IMR-90 (cell line): ENCODE results near the gene PPA2. TPM values are rescaled to one million over a fixed set of nuclear protein-coding genes. Genes with fewer than 3 reads are reported as not detected.

Source experiments
- ATAC-seq: fragments of 200-7000 bp; cut with Tn5 transposase; 2 replicates; pipeline ENCODE4 v1.9.1; 2020; ENCODE audit warnings: low read depth, mild to moderate bottlenecking, moderate library complexity
- BruUV-seq: library from RNA; stranded (reverse); fragments of 400-500 nt; replicated peaks from 2 replicates; lab custom pipeline; 2021; lab: Mats Ljungman, UMichigan
- CTCF ChIA-PET: fragments of 300-600 bp; formaldehyde crosslinking; extraction: SDS; loops from one replicate; lab custom pipeline; 2021; ENCODE audit warnings: antibody characterized with exemption; lab: Yijun Ruan, JAX
- POLR2A ChIA-PET: fragments of 300-600 bp; sonication (Branson Sonifier 250); formaldehyde crosslinking; loops from one replicate; lab custom pipeline; 2022; ENCODE audit warnings: antibody characterized with exemption; ENCODE audit not compliant: unreplicated experiment; lab: Charles Lee
- DNase-seq: peaks from one replicate; pipeline ENCODE4 v3.0.0; 2013
- H2AFZ ChIP-seq: replicated peaks from 2 replicates; pipeline ENCODE3; 2013; ENCODE audit warnings: low read length, mild to moderate bottlenecking; ENCODE audit not compliant: poor library complexity
- H2AK5ac ChIP-seq: 2 replicates; pipeline ENCODE4 v1.6.1; 2013; ENCODE audit warnings: low read depth, low read length, inconsistent platforms
- H2AK9ac ChIP-seq: replicated peaks from 2 replicates; pipeline ENCODE3; 2013; ENCODE audit warnings: mild to moderate bottlenecking, low read depth, low read length, moderate library complexity; ENCODE audit not compliant: poor library complexity
- H2BK120ac ChIP-seq: 2 replicates; pipeline ENCODE4 v1.6.1; 2013; ENCODE audit warnings: low read depth, low read length, inconsistent platforms
- H2BK15ac ChIP-seq: 3 replicates; pipeline ENCODE4 v1.6.1; 2013; ENCODE audit warnings: low read depth, low read length, inconsistent platforms
- H2BK20ac ChIP-seq: 2 replicates; pipeline ENCODE4 v1.6.1; 2013; ENCODE audit warnings: low read depth, mild to moderate bottlenecking, inconsistent platforms, low read length, moderate library complexity
- H2BK5ac ChIP-seq: 2 replicates; pipeline ENCODE4 v1.6.1; 2013; ENCODE audit warnings: mild to moderate bottlenecking, low read depth, low read length, inconsistent platforms; ENCODE audit not compliant: poor library complexity, severe bottlenecking
- H3K14ac ChIP-seq: replicated peaks from 2 replicates; pipeline ENCODE4 v1.6.1; 2013; ENCODE audit warnings: low read depth, low read length, inconsistent platforms
- H3K18ac ChIP-seq: 2 replicates; pipeline ENCODE4 v1.6.1; 2013; ENCODE audit warnings: low read depth, low read length, control low read depth
- H3K23ac ChIP-seq: 2 replicates; pipeline ENCODE4 v1.6.1; 2013; ENCODE audit warnings: low read depth, low read length, inconsistent platforms
- H3K27ac ChIP-seq: 2 replicates; pipeline ENCODE4 v1.5.1; 2013; ENCODE audit warnings: mild to moderate bottlenecking, control low read depth, low read length; ENCODE audit not compliant: insufficient read depth
- H3K27me3 ChIP-seq: 2 replicates; pipeline ENCODE4 v1.6.1; 2013; ENCODE audit warnings: low read length; ENCODE audit not compliant: control insufficient read depth, insufficient read depth
- H3K36me3 ChIP-seq: 2 replicates; pipeline ENCODE4 v1.6.1; 2013; ENCODE audit warnings: low read length, mixed read lengths; ENCODE audit not compliant: control insufficient read depth, insufficient read depth
- H3K4ac ChIP-seq: 2 replicates; pipeline ENCODE4 v1.6.1; 2013; ENCODE audit warnings: low read depth, low read length, inconsistent platforms
- H3K4me1 ChIP-seq: 2 replicates; pipeline ENCODE4 v1.6.1; 2013; ENCODE audit warnings: low read length, mixed read lengths; ENCODE audit not compliant: control insufficient read depth, insufficient read depth
- H3K4me2 ChIP-seq: 2 replicates; pipeline ENCODE4 v1.6.1; 2013; ENCODE audit warnings: low read depth, mild to moderate bottlenecking, control low read depth, low read length, moderate library complexity
- H3K4me3 ChIP-seq: 2 replicates; pipeline ENCODE4 v1.5.1; 2013; ENCODE audit warnings: low read depth, mild to moderate bottlenecking, control low read depth, low read length, moderate library complexity; ENCODE audit not compliant: insufficient read depth
- H3K56ac ChIP-seq: 2 replicates; pipeline ENCODE4 v1.6.1; 2013; ENCODE audit warnings: low read length, inconsistent platforms; ENCODE audit not compliant: insufficient read depth; ENCODE audit errors: extremely low read depth
- H3K79me1 ChIP-seq, 2 experiments: 2 replicates each; pipeline ENCODE4 v1.6.1; 2013; ENCODE audit warnings: low read length in 2 of 2, inconsistent platforms in 1 of 2, low read depth in 1 of 2
- H3K9ac ChIP-seq: 2 replicates; pipeline ENCODE4 v1.6.1; 2013; ENCODE audit warnings: low read depth, low read length, control low read depth
- H3K9me1 ChIP-seq: 2 replicates; pipeline ENCODE4 v1.6.1; 2013; ENCODE audit warnings: low read length, inconsistent platforms; ENCODE audit not compliant: insufficient read depth
- H3K9me3 ChIP-seq: 2 replicates; pipeline ENCODE4 v1.6.1; 2013; ENCODE audit warnings: low read length; ENCODE audit not compliant: control insufficient read depth, insufficient read depth
- H4K20me1 ChIP-seq: 2 replicates; pipeline ENCODE4 v1.6.1; 2013; ENCODE audit warnings: low read length, inconsistent platforms; ENCODE audit not compliant: insufficient read depth
- H4K5ac ChIP-seq: 2 replicates; pipeline ENCODE4 v1.6.1; 2013; ENCODE audit warnings: mild to moderate bottlenecking, low read depth, low read length, control low read depth
- H4K8ac ChIP-seq, 2 experiments: 2 replicates each; pipeline ENCODE4 v1.6.1; 2013; ENCODE audit warnings: low read depth in 2 of 2, low read length in 2 of 2, control low read depth in 1 of 2, inconsistent platforms in 1 of 2
- H4K91ac ChIP-seq: 2 replicates; pipeline ENCODE4 v1.6.1; 2013; ENCODE audit warnings: low read depth, low read length, inconsistent platforms; ENCODE audit not compliant: insufficient read depth
- BHLHE40 ChIP-seq: fragments of 150-350 bp; IDR thresholded peaks from 2 replicates; pipeline ENCODE4 v1.6.1; 2016; ENCODE audit warnings: mild to moderate bottlenecking, low read depth, low read length
- CEBPB ChIP-seq: IDR thresholded peaks from 2 replicates; pipeline ENCODE4 v1.6.1; 2012; ENCODE audit warnings: low read depth, low read length, improper control_type of control experiment
- CHD1 ChIP-seq: IDR thresholded peaks from 2 replicates; pipeline ENCODE4 v1.6.1; 2012; ENCODE audit warnings: low read depth, low read length, improper control_type of control experiment
- CTCF ChIP-seq: conservative IDR thresholded peaks from 2 replicates; pipeline ENCODE4 v1.5.1; 2012; ENCODE audit warnings: mild to moderate bottlenecking, low read depth, low read length, improper control_type of control experiment
- ELK1 ChIP-seq: fragments of 150-350 bp; IDR thresholded peaks from 2 replicates; pipeline ENCODE4 v1.6.1; 2016; ENCODE audit warnings: low read depth, mild to moderate bottlenecking, low read length, moderate library complexity, borderline replicate concordance
- MAFK ChIP-seq: IDR thresholded peaks from 2 replicates; pipeline ENCODE4 v1.6.1; 2012; ENCODE audit warnings: low read depth, low read length, improper control_type of control experiment
- MXI1 ChIP-seq: IDR thresholded peaks from 2 replicates; pipeline ENCODE4 v1.6.1; 2012; ENCODE audit warnings: low read depth, mild to moderate bottlenecking, low read length, moderate library complexity, borderline replicate concordance
- NFE2L2 ChIP-seq: fragments of 150-350 bp; IDR thresholded peaks from 2 replicates; pipeline ENCODE4 v1.6.1; 2016; ENCODE audit warnings: low read depth, mild to moderate bottlenecking, low read length
- POLR2A ChIP-seq: IDR thresholded peaks from 2 replicates; pipeline ENCODE4 v1.6.1; 2012; ENCODE audit warnings: mild to moderate bottlenecking, low read depth, low read length
- RAD21 ChIP-seq: IDR thresholded peaks from 2 replicates; pipeline ENCODE4 v1.6.1; 2012; ENCODE audit warnings: low read length, improper control_type of control experiment
- RCOR1 ChIP-seq: IDR thresholded peaks from 2 replicates; pipeline ENCODE4 v1.6.1; 2012; ENCODE audit warnings: mild to moderate bottlenecking, low read length, improper control_type of control experiment; ENCODE audit not compliant: insufficient replicate concordance
- RFX5 ChIP-seq: IDR thresholded peaks from 2 replicates; pipeline ENCODE4 v1.8.0; 2012; ENCODE audit warnings: low read depth, mild to moderate bottlenecking, low read length, moderate library complexity
- SMC3 ChIP-seq: fragments of 150-350 bp; IDR thresholded peaks from 2 replicates; pipeline ENCODE4 v1.6.1; 2016; ENCODE audit warnings: low read depth, mild to moderate bottlenecking, antibody characterized with exemption, low read length, moderate library complexity
- USF2 ChIP-seq: fragments of 150-350 bp; IDR thresholded peaks from 2 replicates; pipeline ENCODE4 v1.6.1; 2017; ENCODE audit warnings: mild to moderate bottlenecking, antibody characterized with exemption, low read length, low read depth
- WGBS, 2 experiments: methylation state at CpG; one replicate each; pipeline versions ENCODE4 v1.1.5 to v1.1.7; 2013; ENCODE audit warnings: missing lambda C conversion rate in 2 of 2; ENCODE audit not compliant: insufficient read length in 1 of 2; ENCODE audit errors: extremely low coverage in 2 of 2; 5-methylcytosine and 5-hydroxymethylcytosine counted together
- dilution Hi-C: fragments of 300-500 bp; cut with HindIII; formaldehyde crosslinking; loops from one replicate; pipeline ENCODE4 v1.14.3; 2018; ENCODE audit warnings: low sequenced_read_pairs; ENCODE audit not compliant: unreplicated experiment
- in situ Hi-C: fragments of 300-500 bp; cut with MboI; formaldehyde crosslinking; loops from 3 replicates; pipeline ENCODE4 v1.14.3; 2019; ENCODE audit warnings: low sequenced_read_pairs, inconsistent platforms, mixed read lengths
- intact Hi-C: fragments of 100-400 bp; cut with micrococcal nuclease; formaldehyde crosslinking; loops from 2 replicates; pipeline ENCODE4 v1.10.0; 2022
- polyA plus RNA-seq, 3 experiments: library from polyadenylated mRNA; depleted of rRNA; stranded (reverse); fragments of >200 nt; gene quantifications; 2 replicates each; pipeline ENCODE4 v1.2.3, GENCODE V29; 2012; ENCODE audit warnings: low replicate concordance in 1 of 3
- total RNA-seq: library from RNA; depleted of rRNA; stranded (reverse); fragments of >200 nt; gene quantifications from 2 replicates; pipeline ENCODE4 v1.2.3, GENCODE V29; 2012

PPA2 gene
- total and polyA plus RNA-seq, 2 of the 4 experiments (the other 2 are of a cell fraction): 43.1 to 52.5 TPM

GRCh38 chr4:105356194-105356593, 117.7 kb downstream of the PPA2 start:
- Histone ChIP-seq H4K5ac (no peak overlapping the region), H2BK15ac (no peak overlapping the region), H3K27me3 (no peaks in the 10 kb centered on the region), H3K14ac (no peak overlapping the region), H4K8ac (no peak overlapping the region), H3K9me3 (no peaks in the 10 kb centered on the region), H3K79me1 (no peaks in the 10 kb centered on the region), H3K4ac (no peak overlapping the region), H2AFZ (no peak overlapping the region), H3K4me3 (no peak overlapping the region), H3K23ac (no peak overlapping the region), H2AK5ac (no peak overlapping the region), H2AK9ac (no peak overlapping the region), H3K4me2 (no peak overlapping the region), H4K20me1 (no peaks in the 10 kb centered on the region), H2BK20ac (no peak overlapping the region), H3K18ac (no peak overlapping the region), H3K56ac (no peak overlapping the region), H3K9me1 (no peaks in the 10 kb centered on the region), H3K9ac (no peak overlapping the region), H4K91ac (no peak overlapping the region), H3K27ac (no peak overlapping the region), H2BK5ac (no peak overlapping the region), H2BK120ac (no peak overlapping the region), H3K36me3 (peaks cover 4% of the 10 kb centered on the region), H3K4me1 (peaks cover 1% of the 10 kb centered on the region; the same call in 1 of the 2 replicates)
- BruUV-seq: no TSS peak
- dilution Hi-C loops (no loop called here), in situ Hi-C loops (no loop called here), intact Hi-C loops (no loop called here)
- no peak for ATAC-seq
- POLR2A ChIA-PET: no interaction called here
- TF ChIP-seq SMC3 (no peak), POLR2A (no peak), MXI1 (no peak), BHLHE40 (no peak), NFE2L2 (no peak), RCOR1 (no peak), RAD21 (no peak), CEBPB (no peak), ELK1 (no peak), USF2 (no peak), RFX5 (no peak), CTCF (no peak), CHD1 (no peak), MAFK (no peak)
- CTCF ChIA-PET: no interaction called here
- no peak for DNase-seq
- 100% methylated on average over 1 of the region's 1 CpG; no CpG with 5 or more reads in 1 of the 2 experiments for WGBS, 2 experiments
